Cerebellar cortex (tissue), 1 donor: Measurements from ENCODE around the gene FAM3B.

Source experiments
- DNase-seq: peaks from one replicate; pipeline ENCODE4 v3.0.0-alpha.2; 2015; ENCODE audit warnings: low spot score

FAM3B gene

GRCh38 chr21:41369105-41369919 is 52.7 kb downstream of the FAM3B start:
- DNase-seq: no peak

GRCh38 chr21:41369920-41370839 is 53.6 kb downstream of the FAM3B start:
- DNase-seq: no peak

GRCh38 chr21:41370840-41371684 is 54.5 kb downstream of the FAM3B start:
- no peak for DNase-seq

GRCh38 chr21:41371685-41372030 is 55.1 kb downstream of the FAM3B start:
- DNase-seq: no peak

GRCh38 chr21:41373253-41373652 is 56.7 kb downstream of the FAM3B start:
- no peak for DNase-seq

GRCh38 chr21:41373763-41374162 is 57.2 kb downstream of the FAM3B start:
- no peak for DNase-seq

DNA sequence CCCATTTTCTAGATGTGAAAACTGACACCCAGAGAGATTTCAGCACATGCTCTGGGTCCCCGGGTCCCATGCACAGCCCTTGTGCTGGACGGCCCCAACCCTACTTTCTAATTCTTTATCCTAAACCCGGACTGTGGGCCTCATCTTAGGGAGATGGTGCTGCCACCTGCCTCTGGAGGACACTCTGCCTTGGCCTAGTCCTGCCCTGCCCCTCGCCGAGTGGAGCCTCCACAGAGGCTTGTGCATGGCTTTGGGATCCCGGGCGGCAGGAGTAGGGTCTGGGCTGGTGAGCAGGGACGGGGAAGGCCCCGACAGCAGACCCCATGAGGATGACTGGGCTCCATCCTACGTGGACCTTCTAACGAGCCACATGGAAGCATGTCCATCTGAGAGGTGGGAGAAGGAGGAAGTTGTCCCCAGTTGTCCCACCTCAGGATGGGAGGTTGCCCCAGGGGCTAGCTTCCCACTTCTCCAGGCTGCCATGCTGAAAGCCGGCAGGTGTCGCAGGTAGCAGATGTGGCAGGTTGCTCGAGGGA is 57.6 kb downstream of the FAM3B start:
- no peak for DNase-seq

GRCh38 chr21:41374867-41375533 is 58.4 kb downstream of the FAM3B start:
- DNase-seq: no peak

GRCh38 chr21:41375875-41376274 is 59.3 kb downstream of the FAM3B start:
- DNase-seq: no peak

GRCh38 chr21:41377715-41378114 is 61.1 kb downstream of the FAM3B start:
- DNase-seq: no peak

DNA sequence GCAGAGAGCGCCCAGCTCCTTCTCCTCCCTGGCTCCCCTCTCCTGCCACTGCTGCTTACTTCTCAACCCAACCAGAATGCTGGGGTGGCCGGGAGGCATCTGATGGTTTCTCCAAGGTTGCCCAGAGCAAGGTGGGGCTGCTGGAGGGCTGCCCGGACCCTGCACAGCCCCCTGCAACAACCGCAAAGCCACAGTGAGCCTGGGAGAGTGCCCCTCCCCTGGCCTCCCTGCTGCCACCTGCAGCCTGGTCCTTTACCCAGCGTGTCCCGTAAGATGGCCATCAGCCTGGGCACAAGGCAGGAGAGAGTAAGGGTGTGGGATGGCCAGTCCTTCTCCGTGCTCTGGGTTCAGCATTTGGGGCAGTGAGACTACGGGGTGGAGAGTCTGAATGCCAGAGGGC is 62.2 kb downstream of the FAM3B start:
- DNase-seq: no peak

DNA sequence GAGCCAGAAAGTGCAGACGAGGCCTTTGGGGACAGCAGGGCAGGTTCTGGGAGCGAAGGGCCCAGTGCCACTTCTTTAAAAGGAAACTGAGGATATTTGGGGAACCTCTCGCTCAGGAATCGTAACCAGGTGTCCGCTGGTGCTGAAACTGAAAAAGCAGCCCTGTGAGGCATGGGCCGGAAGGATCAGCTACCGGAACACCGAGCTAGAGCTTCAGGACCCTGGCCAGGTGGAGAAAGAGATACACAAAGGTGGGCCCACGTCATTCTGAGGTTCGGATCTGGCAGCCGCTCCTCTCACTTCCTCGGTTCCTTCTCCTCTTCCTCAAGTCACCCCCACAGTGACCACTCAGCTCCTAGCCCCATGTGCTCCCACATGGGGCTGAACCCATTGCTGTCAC is 63.3 kb downstream of the FAM3B start:
- no peak for DNase-seq

DNA sequence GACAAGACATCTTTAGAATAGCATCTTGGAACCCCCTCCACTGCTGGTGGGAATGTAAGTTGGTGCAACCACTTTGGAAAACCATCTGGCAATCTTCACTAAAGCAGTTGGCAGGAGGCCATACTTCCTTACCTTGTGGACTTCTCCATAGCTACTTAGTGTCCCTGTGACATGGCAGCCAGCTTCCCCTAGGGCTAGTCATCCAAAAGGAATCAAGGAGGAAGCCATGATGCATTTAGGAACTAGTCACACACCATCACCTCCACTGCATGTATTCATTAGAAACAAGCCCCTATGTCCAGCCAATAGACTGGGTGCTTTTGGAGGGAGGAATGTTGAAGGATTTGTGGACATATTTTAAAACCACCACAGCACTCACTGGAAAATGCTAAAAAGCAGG is 65.1 kb downstream of the FAM3B start:
- no peak for DNase-seq

DNA sequence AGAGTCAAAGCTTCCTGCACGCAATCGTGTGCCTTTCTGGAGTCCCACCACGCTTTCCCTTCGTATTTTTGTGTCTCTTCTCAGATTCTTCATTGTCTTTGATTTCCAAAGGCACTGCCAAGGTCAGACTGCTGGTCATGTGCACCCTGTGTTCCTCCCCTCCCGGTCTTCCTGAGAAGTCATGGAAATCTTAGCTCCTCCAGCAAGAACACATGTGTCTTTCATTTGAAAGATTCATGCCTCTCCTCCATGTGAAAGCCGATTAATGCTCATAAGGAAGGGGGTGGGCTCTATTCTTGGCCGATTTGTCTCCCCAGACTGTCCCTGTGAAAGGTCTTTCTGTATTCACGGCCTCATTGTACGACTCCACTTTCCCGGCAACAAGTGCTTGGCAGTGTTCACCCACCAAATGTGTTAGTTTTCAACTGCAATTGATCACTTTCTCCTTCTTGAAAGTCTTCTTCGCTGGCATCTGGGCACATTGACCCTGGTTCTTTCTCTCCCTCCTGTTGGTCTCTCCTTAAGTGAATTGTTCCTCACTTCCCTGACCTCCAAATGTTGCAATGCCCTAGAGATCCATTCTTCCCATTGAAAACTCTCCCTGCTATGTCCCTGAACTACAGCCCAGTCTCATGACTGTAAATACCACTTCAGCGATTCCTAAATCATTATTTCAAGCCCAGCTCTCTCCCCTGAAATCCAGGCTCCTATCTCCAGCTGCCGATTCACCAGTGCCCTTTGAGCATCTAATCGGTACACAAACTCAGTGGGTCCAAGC is 70.6 kb downstream of the FAM3B start:
- no peak for DNase-seq

- no peak for DNase-seq
Measured at GRCh38 chr21:41387824-41388223, 71.2 kb downstream of the FAM3B start.

GRCh38 chr21:41388259-41388658 is 71.7 kb downstream of the FAM3B start:
- DNase-seq: no peak

GRCh38 chr21:41390043-41390639 is 73.5 kb downstream of the FAM3B start:
- DNase-seq: no peak

GRCh38 chr21:41393876-41394465 is 77.4 kb downstream of the FAM3B start:
- no peak for DNase-seq

- DNase-seq: no peak
Measured at GRCh38 chr21:41396558-41397075, 80.0 kb downstream of the FAM3B start.

DNA sequence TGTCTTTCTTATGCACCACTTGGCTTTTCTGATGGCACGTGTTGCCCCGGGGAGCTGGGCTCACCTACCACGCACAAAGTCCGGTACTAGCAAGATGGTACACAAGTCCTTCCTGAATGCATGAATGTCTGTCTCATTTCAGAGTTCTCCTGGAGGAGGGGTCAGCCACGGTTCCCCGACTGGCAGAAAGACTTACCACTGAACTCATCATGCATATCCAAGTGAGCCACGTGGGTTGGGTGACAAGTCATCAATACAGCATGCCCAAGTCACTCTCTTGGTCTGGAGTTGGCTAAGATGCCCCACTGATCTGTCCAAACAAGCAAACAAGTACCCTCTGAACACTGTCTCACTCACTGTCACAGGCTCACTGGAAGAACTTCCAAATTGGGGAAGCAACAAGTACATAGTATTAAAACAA is 80.9 kb downstream of the FAM3B start:
- DNase-seq: no peak
